ENCODE measurements around the gene IL17D. TPM values are rescaled to one million over a fixed set of nuclear protein-coding genes. Genes with fewer than 3 reads are reported as not detected.
"Not testable (repeated sequence)": the region's sequence is repeated elsewhere in the genome, so short reads cannot be mapped to it uniquely, and the experiment has no call there.

IL17D gene
- polyA plus RNA-seq, 3 donors from 2014 or later, result 0.30 to 0.66 (median 0.32) TPM

DNA sequence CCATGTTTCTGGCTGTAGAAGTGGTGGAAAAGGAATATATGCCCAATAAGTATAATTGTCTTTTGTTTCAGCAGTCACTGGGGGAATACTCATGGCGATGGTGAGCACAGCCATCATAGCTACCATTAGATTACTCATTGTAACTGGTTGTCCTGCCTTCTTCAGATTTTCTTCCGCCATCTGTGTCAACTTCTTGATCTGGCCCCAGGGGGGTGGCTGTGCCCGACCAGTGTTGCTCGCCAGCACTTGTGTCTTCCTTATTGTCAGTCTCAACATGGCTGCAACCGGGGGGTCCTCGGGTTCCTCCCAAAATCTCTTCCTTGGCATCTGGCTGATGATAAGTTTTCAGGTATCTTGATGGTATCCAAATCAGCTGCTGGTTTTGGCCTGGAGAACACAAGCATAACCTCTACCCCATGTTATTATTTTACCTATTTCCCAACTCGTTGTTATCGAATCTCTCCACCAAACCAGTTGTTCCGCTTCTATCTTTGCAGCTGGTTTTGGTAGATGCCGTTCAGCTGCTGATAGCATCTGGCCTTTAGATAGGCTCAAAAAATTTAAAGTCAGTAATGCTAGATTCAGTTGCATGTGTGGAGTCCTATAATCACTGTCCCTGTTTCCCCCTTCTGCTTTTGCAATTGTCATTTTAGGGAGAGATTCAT, 23.0 kb upstream of the IL17D start:
- DNase-seq, result no peak
- Mint-ChIP-seq H3K27ac (no peak overlapping the region), H3K4me3 (no peak overlapping the region)

GRCh38 chr13:20681481-20681880, 22.0 kb upstream of the IL17D start:
- DNase-seq; H3K27me3 Mint-ChIP-seq (ENCODE audit: low read depth in 3 of 3); H3K27ac Mint-ChIP-seq; H3K4me1 Mint-ChIP-seq; H3K4me3 Mint-ChIP-seq; H3K9me3 Mint-ChIP-seq: not testable (repeated sequence)
- peaks cover 0 to 15% (median 0%) of the 10 kb centered on the region in 3 donors for H3K36me3 Mint-ChIP-seq

More for the DNA sequence above, 23.0 kb upstream of the IL17D start:
- Mint-ChIP-seq H3K4me1 (no peaks in the 10 kb centered on the region), H3K27me3 (ENCODE audit: low read depth in 3 of 3) (no peaks in the 10 kb centered on the region), H3K36me3 (peaks cover 0 to 18% (median 4%) of the 10 kb centered on the region in 3 donors), H3K9me3 (no peaks in the 10 kb centered on the region)

DNA sequence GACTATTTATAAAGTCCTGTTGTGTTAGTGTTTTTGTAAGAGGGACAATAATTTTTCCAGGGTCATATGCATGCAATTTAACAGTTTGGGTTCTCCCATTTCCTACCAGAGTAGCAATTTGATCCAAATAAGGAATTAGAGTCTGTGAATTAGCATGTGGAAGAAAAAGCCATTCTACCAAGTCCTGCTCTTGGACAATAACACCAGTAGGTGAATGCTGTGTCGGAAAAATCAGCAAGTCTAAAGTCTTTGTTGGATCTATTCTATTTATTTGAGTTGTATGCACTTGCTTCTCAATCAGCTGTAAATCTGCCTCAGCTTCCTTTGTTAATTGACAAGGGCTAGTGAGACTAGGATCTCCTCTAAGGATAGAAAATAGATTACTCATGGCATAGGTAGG, 21.4 kb upstream of the IL17D start:
- no peaks in the 10 kb centered on the region for H3K9me3 Mint-ChIP-seq
- H3K27me3 Mint-ChIP-seq (ENCODE audit: low read depth in 3 of 3), result no peaks in the 10 kb centered on the region
- no peak overlapping the region for H3K4me3 Mint-ChIP-seq
- no peak for DNase-seq
- peaks cover 0 to 11% (median 0%) of the 10 kb centered on the region in 3 donors for H3K36me3 Mint-ChIP-seq
- no peak overlapping the region for H3K27ac Mint-ChIP-seq
- H3K4me1 Mint-ChIP-seq, result peaks cover 6 to 13% of the 10 kb centered on the region in 2 donors

DNA sequence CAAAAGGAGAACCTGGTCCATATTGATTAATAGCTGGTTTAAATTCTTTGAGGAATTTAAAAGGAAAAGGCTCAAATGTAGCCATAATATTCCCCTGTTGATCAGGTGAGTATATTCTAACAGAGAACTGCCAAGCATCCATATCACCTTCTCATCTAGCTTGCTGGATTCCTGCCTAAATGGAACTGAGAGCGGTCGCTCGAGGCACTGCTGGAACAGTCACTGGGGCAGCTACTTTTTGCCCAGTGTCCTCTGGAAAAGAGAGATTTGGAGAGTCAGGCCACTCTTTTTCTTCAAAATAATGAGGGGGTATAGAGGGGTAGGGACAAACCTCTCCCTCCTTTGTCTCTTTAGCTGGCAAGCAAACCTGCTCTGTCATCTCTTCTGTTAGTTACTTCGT, 19.5 kb upstream of the IL17D start:
- Mint-ChIP-seq H3K27ac (no peak overlapping the region), H3K4me3 (no peak overlapping the region), H3K27me3 (ENCODE audit: low read depth in 3 of 3) (no peaks in the 10 kb centered on the region), H3K4me1 (peaks cover 7 to 16% of the 10 kb centered on the region in 2 donors), H3K36me3 (peaks cover 0 to 12% (median 0%) of the 10 kb centered on the region in 3 donors), H3K9me3 (no peaks in the 10 kb centered on the region)
- no peak for DNase-seq

GRCh38 chr13:20684546-20684945, 19.0 kb upstream of the IL17D start:
- no peak overlapping the region for H3K27ac Mint-ChIP-seq
- H3K27me3 Mint-ChIP-seq (ENCODE audit: low read depth in 3 of 3), result no peaks in the 10 kb centered on the region
- no peak overlapping the region for H3K4me3 Mint-ChIP-seq
- peaks cover 0 to 12% (median 0%) of the 10 kb centered on the region in 3 donors for H3K36me3 Mint-ChIP-seq
- peaks cover 7 to 16% of the 10 kb centered on the region in 2 donors for H3K4me1 Mint-ChIP-seq
- DNase-seq, result no peak
- no peaks in the 10 kb centered on the region for H3K9me3 Mint-ChIP-seq

DNA sequence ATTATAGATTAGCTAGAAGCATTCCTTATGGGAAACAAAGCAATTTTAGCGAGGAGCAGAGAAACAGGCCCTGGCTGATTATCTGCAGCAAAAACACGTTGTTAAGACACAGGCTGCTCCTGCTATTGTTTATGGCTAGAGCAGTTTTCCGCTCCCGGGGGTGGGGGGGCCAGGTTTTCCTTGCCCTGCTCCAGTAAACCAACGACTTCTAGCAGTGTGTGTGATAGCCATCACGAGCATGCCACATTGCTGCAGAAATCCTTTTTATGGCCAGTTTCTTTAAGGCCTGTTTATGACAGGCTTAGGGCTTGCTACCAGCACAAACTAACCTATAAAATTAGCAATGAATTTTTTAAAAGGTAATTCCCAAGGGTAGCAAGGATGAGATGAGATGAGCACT, 18.4 kb upstream of the IL17D start:
- Mint-ChIP-seq H3K27me3 (ENCODE audit: low read depth in 3 of 3) (no peaks in the 10 kb centered on the region), H3K9me3 (no peaks in the 10 kb centered on the region), H3K27ac (no peak overlapping the region), H3K4me3 (no peak overlapping the region), H3K36me3 (peaks cover 0 to 15% (median 0%) of the 10 kb centered on the region in 3 donors), H3K4me1 (peaks cover 7 to 16% of the 10 kb centered on the region in 2 donors)
- no peak for DNase-seq

GRCh38 chr13:20686167-20686566, 17.3 kb upstream of the IL17D start:
- Mint-ChIP-seq H3K27me3 (ENCODE audit: low read depth in 3 of 3) (no peaks in the 10 kb centered on the region), H3K4me3 (no peak overlapping the region), H3K9me3 (no peaks in the 10 kb centered on the region), H3K36me3 (peaks cover 0 to 16% (median 3%) of the 10 kb centered on the region in 3 donors), H3K27ac (peak overlapping the region in 1 of 6 donors; percentile 2), H3K4me1 (peaks cover 7 to 16% of the 10 kb centered on the region in 2 donors)
- no peak for DNase-seq

- peak overlapping the region in 1 of 5 donors; percentile 32 for H3K4me3 Mint-ChIP-seq
- H3K27ac Mint-ChIP-seq, result peak overlapping the region in 4 of 6 donors; percentile 34 to 70 (median 38)
- no peaks in the 10 kb centered on the region for H3K9me3 Mint-ChIP-seq
Observed at GRCh38 chr13:20686863-20687579, 16.5 kb upstream of the IL17D start.

GRCh38 chr13:20689291-20689690, 14.2 kb upstream of the IL17D start:
- Mint-ChIP-seq H3K27me3 (ENCODE audit: low read depth in 3 of 3) (no peaks in the 10 kb centered on the region), H3K27ac (peak overlapping the region in 1 of 6 donors; percentile 47), H3K4me3 (no peak overlapping the region), H3K9me3 (no peaks in the 10 kb centered on the region), H3K36me3 (peaks cover 0 to 10% (median 3%) of the 10 kb centered on the region in 3 donors), H3K4me1 (peaks cover 7 to 16% of the 10 kb centered on the region in 2 donors)
- no peak for DNase-seq

More at GRCh38 chr13:20686863-20687579, 16.5 kb upstream of the IL17D start:
- no peaks in the 10 kb centered on the region for H3K27me3 Mint-ChIP-seq (ENCODE audit: low read depth in 3 of 3)
- peaks cover 0 to 16% (median 3%) of the 10 kb centered on the region in 3 donors for H3K36me3 Mint-ChIP-seq
- H3K4me1 Mint-ChIP-seq, result peaks cover 7 to 16% of the 10 kb centered on the region in 2 donors
- peak in 1 of 3 donors; percentile 35 for DNase-seq

DNA sequence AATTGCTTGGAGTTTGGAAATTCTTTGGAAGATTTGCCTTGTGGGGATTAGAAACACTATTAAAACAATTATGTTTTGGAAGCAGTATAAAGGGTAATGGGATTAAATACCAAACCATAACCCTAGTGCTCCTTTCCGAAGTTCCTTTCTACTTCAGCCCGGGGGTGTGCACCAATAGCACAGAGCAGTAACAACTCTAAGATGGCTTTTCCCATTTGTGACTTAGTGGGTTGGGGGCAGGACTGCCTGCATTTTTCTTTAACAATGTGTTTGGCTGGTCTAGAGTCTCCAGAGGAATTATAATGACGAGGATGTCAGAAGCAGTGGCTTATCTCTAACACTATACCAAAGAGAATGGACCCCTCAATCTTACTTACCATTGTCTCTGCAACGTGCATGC, 11.9 kb upstream of the IL17D start:
- Mint-ChIP-seq H3K36me3 (peaks cover 0 to 7% (median 3%) of the 10 kb centered on the region in 3 donors), H3K27me3 (ENCODE audit: low read depth in 3 of 3) (no peaks in the 10 kb centered on the region), H3K27ac (no peak overlapping the region), H3K9me3 (no peaks in the 10 kb centered on the region), H3K4me1 (peaks cover 8 to 16% of the 10 kb centered on the region in 2 donors), H3K4me3 (no peak overlapping the region)
- DNase-seq, result no peak

GRCh38 chr13:20696073-20696472, 7.4 kb upstream of the IL17D start:
- no peaks in the 10 kb centered on the region for H3K36me3 Mint-ChIP-seq
- H3K27me3 Mint-ChIP-seq (ENCODE audit: low read depth in 3 of 3), result peaks cover 6 to 9% (median 8%) of the 10 kb centered on the region in 3 donors
- H3K4me3 Mint-ChIP-seq, result no peak overlapping the region

GRCh38 chr13:20699715-20700114, 3.8 kb upstream of the IL17D start:
- H3K27me3 Mint-ChIP-seq (ENCODE audit: low read depth in 3 of 3), result peaks cover 8 to 18% (median 9%) of the 10 kb centered on the region in 3 donors
- H3K4me3 Mint-ChIP-seq, result no peak overlapping the region

More at GRCh38 chr13:20696073-20696472, 7.4 kb upstream of the IL17D start:
- DNase-seq, result no peak
- Mint-ChIP-seq H3K9me3 (peaks cover 0 to 2% (median 0%) of the 10 kb centered on the region in 6 donors), H3K4me1 (peaks cover 5 to 8% of the 10 kb centered on the region in 2 donors), H3K27ac (no peak overlapping the region)

DNA sequence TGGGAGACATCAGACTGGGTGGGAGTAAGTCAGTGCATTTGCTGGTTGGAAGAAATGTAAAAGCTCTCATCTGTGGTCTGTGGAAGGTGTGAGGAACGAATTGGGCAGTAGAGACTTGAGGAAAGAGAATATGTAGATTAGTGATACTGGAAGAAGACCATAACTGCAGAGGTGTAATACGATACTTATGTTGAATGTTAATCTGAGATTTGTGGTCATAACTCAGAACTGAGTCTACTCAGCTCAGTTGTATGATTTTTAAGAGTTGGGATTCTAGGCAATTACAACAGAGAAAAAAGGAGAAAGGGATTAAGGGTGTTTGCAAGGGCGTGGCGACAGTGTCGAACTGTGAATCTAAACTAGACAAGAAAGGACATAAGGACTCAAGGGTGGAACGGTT, 3.2 kb upstream of the IL17D start:
- no peaks in the 10 kb centered on the region for H3K36me3 Mint-ChIP-seq
- no peak overlapping the region for H3K4me3 Mint-ChIP-seq
- peaks cover 18 to 21% of the 10 kb centered on the region in 2 donors for H3K4me1 Mint-ChIP-seq
- H3K9me3 Mint-ChIP-seq, result peaks cover 0 to 2% (median 0%) of the 10 kb centered on the region in 6 donors
- DNase-seq, result no peak
- H3K27me3 Mint-ChIP-seq (ENCODE audit: low read depth in 3 of 3), result peaks cover 8 to 18% (median 9%) of the 10 kb centered on the region in 3 donors
- no peak overlapping the region for H3K27ac Mint-ChIP-seq

More at GRCh38 chr13:20699715-20700114, 3.8 kb upstream of the IL17D start:
- H3K9me3 Mint-ChIP-seq, result peaks cover 0 to 2% (median 0%) of the 10 kb centered on the region in 6 donors
- H3K4me1 Mint-ChIP-seq, result peaks cover 18 to 21% of the 10 kb centered on the region in 2 donors
- no peak for DNase-seq
- H3K36me3 Mint-ChIP-seq, result no peaks in the 10 kb centered on the region
- no peak overlapping the region for H3K27ac Mint-ChIP-seq

DNA sequence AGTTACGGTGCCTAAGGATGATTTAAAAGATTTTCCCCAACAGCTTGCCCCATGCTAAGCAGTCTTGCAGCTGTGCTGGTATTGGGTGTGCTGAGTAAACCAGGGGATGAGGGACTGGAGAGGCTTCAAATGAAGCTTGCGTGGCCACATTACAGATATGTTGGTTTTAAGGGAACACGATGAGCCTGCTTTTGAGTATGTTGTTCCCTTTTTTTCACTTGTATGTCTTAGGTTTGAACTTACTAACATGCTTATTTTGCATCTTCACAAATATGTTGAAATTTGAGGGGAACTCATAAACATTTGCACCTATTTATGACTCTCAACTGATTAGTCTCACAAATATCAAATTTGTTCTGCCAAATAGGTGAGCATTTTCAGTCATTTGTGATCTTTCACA, 2.0 kb upstream of the IL17D start:
- Mint-ChIP-seq H3K27ac (no peak overlapping the region), H3K36me3 (no peaks in the 10 kb centered on the region), H3K4me1 (peaks cover 12 to 13% of the 10 kb centered on the region in 2 donors), H3K27me3 (ENCODE audit: low read depth in 3 of 3) (peaks cover 9 to 18% (median 10%) of the 10 kb centered on the region in 3 donors), H3K9me3 (peaks cover 0 to 2% (median 0%) of the 10 kb centered on the region in 6 donors), H3K4me3 (no peak overlapping the region)
- no peak for DNase-seq
